Spleen (tissue), 7 donors: Measurements from ENCODE around the gene NRG4.
A peak's percentile ranks its signal among the peaks of the same experiment; 100 is the strongest.

Source experiments
- POLR2A ChIP-seq, 3 donors: fragments of 450-650 bp; IDR thresholded peaks; one replicate each; pipeline ENCODE4 v1.5.1; 2017; ENCODE audit warnings: antibody characterized with exemption in 3 of 3, mild to moderate bottlenecking in 1 of 3
- TF ChIP-seq, protein P1 (sequence below), 11 experiments: fragments of 200-600 bp in 7 of 11; fragments of 450-650 bp in 4 of 11; sonication (generic) in 4 of 11; IDR thresholded peaks in 8 of 11; conservative IDR thresholded peaks in 3 of 11; 1 replicate in 7 of 11; 2 replicates in 4 of 11; pipeline versions ENCODE4 v1.4.0 to v1.8.0; 2016 to 2021; ENCODE audit warnings: antibody characterized with exemption in 11 of 11, inconsistent platforms in 4 of 11, mild to moderate bottlenecking in 1 of 11
- donor health status: DM: no; HTN: no; CAD: no; lungs with moderate emphysema.
- donor health status: DM: no; HTN: no; CAD: no.
- donor health status: DM: no; HTN: no; CAD: no.

DNA sequence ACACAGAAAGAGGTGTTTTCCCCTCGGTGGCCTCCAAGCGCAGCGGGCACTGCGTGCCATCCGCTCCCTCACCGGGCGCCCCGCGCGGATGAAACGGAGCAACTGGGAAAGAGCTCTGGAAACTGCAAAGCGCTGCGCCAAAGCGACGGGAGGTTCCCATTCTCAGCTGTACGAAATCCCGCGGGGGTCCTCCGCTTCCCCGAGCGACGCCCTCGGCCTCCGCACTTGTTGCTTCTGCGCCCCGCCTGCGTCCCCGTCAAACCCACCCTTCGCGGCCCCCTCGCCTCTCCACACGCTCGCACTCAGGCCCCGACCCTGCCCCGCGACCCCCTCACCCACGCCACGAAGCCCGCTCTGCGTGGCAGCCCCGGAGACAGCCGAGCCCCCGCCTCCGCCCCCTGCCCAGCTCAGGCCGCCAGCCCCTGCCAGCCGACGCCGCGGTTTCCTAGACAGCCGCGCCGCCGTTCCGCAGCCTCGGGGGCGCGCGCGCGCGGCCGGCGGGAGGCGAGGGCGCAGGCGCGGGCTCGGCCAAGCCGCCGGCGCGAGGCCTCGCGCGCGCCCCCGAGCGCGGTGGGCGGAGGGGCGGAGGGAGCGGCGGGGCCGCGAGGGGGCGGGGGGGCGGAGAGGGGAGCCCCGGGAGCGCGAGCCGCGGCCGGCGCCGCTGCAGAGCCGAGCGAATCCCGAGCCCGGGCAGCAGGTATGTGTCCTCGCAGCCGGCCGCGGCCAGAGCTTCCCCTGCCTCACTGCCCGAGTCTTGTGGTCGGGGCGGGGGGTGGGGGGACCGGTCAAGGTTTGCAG lies 47.3 kb upstream of the NRG4 start, which contains the start of gene TMEM266:
- TF ChIP-seq, protein P1, sequence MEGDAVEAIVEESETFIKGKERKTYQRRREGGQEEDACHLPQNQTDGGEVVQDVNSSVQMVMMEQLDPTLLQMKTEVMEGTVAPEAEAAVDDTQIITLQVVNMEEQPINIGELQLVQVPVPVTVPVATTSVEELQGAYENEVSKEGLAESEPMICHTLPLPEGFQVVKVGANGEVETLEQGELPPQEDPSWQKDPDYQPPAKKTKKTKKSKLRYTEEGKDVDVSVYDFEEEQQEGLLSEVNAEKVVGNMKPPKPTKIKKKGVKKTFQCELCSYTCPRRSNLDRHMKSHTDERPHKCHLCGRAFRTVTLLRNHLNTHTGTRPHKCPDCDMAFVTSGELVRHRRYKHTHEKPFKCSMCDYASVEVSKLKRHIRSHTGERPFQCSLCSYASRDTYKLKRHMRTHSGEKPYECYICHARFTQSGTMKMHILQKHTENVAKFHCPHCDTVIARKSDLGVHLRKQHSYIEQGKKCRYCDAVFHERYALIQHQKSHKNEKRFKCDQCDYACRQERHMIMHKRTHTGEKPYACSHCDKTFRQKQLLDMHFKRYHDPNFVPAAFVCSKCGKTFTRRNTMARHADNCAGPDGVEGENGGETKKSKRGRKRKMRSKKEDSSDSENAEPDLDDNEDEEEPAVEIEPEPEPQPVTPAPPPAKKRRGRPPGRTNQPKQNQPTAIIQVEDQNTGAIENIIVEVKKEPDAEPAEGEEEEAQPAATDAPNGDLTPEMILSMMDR (IDR thresholded peaks at IDR 0.05 in 8 of 11, conservative IDR thresholded peaks at IDR 0.05 in 3 of 11), result peak in 1 of 11 experiments; percentile 0
- no peak for TF ChIP-seq POLR2A (IDR thresholded peaks at IDR 0.05)
